ENCODE results near the gene CFAP52. TPM values are rescaled to one million over a fixed set of nuclear protein-coding genes. Genes with fewer than 3 reads are reported as not detected.

The CFAP52 gene
- total RNA-seq, 1 experiment from 2014 or later: not detected

- H3K9ac ChIP-seq (ENCODE audit: extremely low read depth, insufficient read length, low read length): no peak overlapping the region
- no CpG with 5 or more reads among the region's 11 CpGs for WGBS (ENCODE audit: extremely low coverage, insufficient read length, low lambda C conversion rate)
- Mint-ChIP-seq H3K4me3 (no peak overlapping the region), H3K27me3 (ENCODE audit: low read depth) (no peaks in the 10 kb centered on the region; the same call in 1 of the 2 replicates), H3K4me1 (no peaks in the 10 kb centered on the region), H3K36me3 (ENCODE audit: insufficient read depth in 1 of 3, low read depth in 3 of 3) (peaks cover 7 to 11% (median 10%) of the 10 kb centered on the region in 3 experiments; a peak in 6 of 7 replicates), H3K9me3 (no peaks in the 10 kb centered on the region), H3K27ac (no peak overlapping the region)
- H3K27ac ChIP-seq (ENCODE audit: insufficient read length, low read depth, low read length): no peak overlapping the region
- H2BK20ac ChIP-seq (ENCODE audit: low read depth, low read length, poor library complexity, severe bottlenecking): no peak overlapping the region
- TF ChIP-seq CTCF (conservative IDR thresholded peaks at IDR 0.05): no peak
- no peak overlapping the region for H3K4me2 ChIP-seq (ENCODE audit: insufficient read depth, insufficient read length, low read length)
- no peak overlapping the region for H2BK120ac ChIP-seq (ENCODE audit: low read depth, low read length, poor library complexity, severe bottlenecking)
- H4K91ac ChIP-seq (ENCODE audit: insufficient read length, low read depth, low read length): no peak overlapping the region
- no peak overlapping the region for H3K4ac ChIP-seq (ENCODE audit: low read depth, low read length)
- no peak overlapping the region for H4K5ac ChIP-seq (ENCODE audit: insufficient read length, low read depth, low read length)
- no peak overlapping the region for H2BK12ac ChIP-seq (ENCODE audit: insufficient read length, low read depth, low read length)
- no peak overlapping the region for H2BK15ac ChIP-seq (ENCODE audit: low read depth, low read length)
- H2AFZ ChIP-seq (ENCODE audit: low read length): no peak overlapping the region
- no peak overlapping the region for H3K56ac ChIP-seq (ENCODE audit: insufficient read length, low read depth, low read length)
- H3T11ph ChIP-seq (ENCODE audit: low read length): no peak overlapping the region
- H3K27me3 ChIP-seq (ENCODE audit: insufficient read depth, low read length): no peaks in the 10 kb centered on the region
- H4K8ac ChIP-seq (replicated peaks; ENCODE audit: insufficient read length, low read depth, low read length): no peak overlapping the region
- H3K23me2 ChIP-seq (ENCODE audit: insufficient read length, low read depth, low read length, poor library complexity, severe bottlenecking): no peaks in the 10 kb centered on the region
- no peaks in the 10 kb centered on the region for H3K79me2 ChIP-seq (ENCODE audit: insufficient read depth, low read length)
- H3K18ac ChIP-seq (ENCODE audit: insufficient read length, low read depth, low read length): no peak overlapping the region
- no peak overlapping the region for H2AK5ac ChIP-seq (ENCODE audit: insufficient read length, low read length)
- DNase-seq: no peak
- peaks cover 7% of the 10 kb centered on the region for H3K79me1 ChIP-seq (ENCODE audit: insufficient read depth, low read depth, low read length, poor library complexity, severe bottlenecking)
- no peak overlapping the region for H3K23ac ChIP-seq (ENCODE audit: insufficient read length, low read depth, low read length)
- no peak overlapping the region for H2BK5ac ChIP-seq (ENCODE audit: insufficient read length, low read length)
- no peaks in the 10 kb centered on the region for H3K4me1 ChIP-seq (ENCODE audit: insufficient read depth, low read length)
- no peaks in the 10 kb centered on the region for H3K9me3 ChIP-seq (ENCODE audit: control insufficient read depth, low read depth, low read length)
- no peaks in the 10 kb centered on the region for H4K20me1 ChIP-seq (ENCODE audit: control insufficient read depth, insufficient read depth, insufficient read length)
- no peak overlapping the region for H3K14ac ChIP-seq (ENCODE audit: insufficient read depth, low read length)
These were observed 7.4 kb upstream of the CFAP52 start for GRCh38 chr17:9568957-9569588.

All from H9 (cell line).